Activated CD8-positive, alpha-beta memory T cell treated with anti-CD3 and anti-CD28 coated beads for 48 hours (primary cell): ENCODE measurements around the gene ASB18.

Experiments
- DNase-seq, 3 experiments: peaks; one replicate each; pipeline ENCODE4 v3.0.0-alpha.2; 2020; ENCODE audit warnings: low read depth in 2 of 3, low spot score in 2 of 3

ASB18 gene

DNA sequence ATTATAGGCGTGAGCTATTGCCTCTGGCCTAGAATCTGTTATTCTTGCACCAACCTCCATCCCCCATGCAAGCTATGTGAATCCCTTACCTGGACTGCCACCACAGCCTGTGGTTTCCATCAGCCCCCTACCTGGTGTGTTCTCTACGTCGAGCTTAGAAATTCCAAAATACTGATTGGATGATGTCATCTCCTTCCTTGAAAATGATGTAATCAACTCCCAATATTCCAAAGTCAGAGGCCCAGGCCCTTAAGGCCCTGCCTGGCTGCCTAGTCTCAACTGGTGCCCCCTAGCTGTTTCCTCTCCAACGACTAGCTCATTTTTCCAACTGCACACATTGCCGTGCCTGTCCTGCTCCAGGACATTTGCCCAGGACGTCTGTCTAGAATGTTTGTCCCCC, 54.7 kb downstream of the ASB18 start:
- no peak for DNase-seq

DNA sequence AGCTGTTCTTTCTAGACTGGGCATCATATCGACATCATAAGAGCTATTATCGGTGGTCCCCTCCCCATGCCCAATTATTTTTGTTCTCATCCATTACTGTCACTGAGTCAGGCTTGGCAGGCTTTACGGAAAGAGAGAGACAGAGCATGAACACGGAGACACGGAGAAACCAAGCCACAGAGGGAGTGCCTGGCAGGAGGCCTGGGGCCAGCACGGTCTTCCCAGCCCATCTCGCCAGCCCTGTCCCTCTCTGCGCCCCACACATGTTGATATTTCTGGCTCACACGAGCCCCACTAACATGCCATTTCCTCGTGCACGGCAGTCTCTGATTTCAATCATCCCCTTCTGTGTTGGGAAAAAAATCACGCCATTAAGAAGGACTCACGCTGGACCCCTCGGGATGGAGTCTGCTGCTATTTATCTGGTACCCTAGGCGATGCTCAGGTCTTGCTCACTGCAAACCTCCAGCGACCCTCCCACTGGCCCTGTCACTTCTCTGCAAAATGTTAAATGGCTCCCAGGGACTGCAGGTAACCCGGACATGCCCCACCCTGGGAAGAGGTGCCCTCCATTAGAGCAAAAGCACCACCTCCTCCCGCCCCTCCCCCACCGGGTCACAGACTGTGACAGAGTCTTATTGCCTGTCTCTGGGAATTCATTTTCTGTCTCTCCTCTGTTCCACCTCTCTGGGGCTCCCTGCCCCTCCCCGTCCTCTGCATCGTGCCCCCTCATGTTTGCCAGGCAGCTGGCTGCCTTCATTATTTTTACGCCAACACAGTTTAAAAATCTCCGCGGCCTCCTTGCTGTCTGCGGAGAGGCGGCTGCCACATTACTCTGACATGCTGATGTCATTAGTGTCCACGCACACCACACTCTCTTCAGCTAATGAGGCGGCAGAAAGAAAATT, 55.9 kb downstream of the ASB18 start:
- DNase-seq: no peak

DNA sequence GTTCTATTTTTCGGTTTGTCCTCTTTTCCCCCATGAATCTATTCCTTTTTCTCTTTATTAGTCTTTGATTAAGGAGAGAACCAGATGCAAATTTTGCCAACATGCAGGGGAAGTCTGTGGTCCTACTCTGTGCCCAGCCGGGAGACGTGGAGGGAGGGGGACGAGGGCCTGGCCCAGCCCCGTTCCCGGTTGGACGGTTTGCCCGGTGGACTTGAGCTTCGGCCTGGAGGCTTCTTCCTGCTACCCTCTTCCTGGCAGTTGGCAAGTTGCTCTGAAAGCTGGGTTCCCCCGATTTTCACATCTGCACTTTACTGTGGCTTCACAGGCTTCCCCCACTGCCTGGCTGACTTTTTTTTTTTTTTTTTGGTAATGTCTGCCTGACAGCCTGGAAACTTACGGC, 56.7 kb downstream of the ASB18 start:
- DNase-seq: no peak

DNA sequence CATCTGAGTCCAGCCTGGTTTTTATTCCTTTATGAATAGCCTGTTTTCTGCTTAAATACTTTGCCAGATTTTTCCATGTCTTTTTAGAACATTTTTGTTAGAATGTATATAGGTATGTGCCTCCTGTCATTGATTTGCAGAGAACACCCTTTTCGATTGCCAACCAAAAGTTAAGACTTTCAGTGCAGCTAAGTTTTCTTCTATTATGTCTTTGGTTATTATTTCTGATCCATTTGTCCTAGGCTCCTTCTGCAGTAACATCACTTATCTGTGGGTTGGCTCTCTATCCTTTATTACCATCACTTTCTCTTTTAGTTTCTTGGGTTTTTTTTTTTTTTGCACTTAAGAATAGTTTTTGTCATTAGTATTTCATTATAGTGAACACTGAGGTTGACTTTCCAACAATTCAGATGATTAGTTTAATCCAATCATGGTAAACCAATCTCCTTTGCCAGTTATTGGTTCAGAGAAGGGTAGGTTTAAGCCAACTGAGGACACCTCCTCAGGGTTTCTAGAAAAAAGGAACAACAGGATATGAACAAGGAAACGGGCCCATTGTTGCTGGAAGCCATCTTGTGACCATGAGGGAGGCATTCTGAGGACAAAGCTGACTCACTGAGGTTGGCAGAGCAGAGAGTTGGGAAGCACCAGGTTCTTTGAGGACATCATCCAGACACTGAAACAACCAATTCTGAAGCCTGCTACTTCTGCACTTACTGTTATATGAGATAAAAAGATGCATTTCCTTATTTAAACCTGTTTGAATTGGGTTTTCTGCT, 58.1 kb downstream of the ASB18 start:
- DNase-seq: no peak

DNA sequence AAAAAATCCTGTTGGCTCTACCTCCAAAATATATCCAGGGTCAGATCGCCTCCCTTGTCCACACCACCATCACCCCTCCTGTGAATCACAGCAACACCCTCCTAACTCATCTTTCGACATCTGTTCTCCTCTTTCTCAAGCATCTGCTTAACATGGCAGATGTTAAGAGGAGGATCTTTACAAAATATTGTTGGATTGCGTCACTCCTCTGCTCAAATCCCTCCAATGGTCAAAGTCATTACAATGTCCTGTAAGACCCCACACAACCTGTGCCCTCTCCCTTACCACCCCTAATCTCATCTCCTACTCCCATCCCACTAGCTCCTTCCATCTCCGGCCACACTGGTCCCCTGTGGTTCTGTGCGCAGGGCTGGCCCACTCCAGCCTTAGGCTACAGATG, 59.3 kb downstream of the ASB18 start:
- no peak for DNase-seq

- DNase-seq: no peak
Observed at GRCh38 chr2:236200378-236200777, 63.8 kb downstream of the ASB18 start.

DNA sequence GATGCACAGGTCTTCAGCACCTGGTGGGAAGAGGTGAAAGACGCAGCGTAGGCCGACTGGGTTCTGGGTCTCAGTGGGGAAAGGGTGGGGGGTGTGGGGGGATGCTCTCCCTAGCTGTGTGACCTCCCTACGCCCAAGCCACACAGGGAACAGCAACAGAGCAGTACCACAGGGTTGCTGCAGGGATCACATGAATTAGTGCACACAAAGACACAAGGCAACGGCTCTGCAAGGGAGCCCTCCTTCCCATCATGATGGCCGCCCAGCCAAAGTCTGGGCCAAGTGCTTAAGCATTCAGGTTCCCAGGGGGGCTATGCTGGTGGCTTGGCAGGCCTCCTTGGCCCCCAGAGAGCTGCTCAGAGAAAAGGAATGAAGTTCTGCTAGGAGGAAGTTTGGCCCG, 67.8 kb downstream of the ASB18 start:
- DNase-seq: no peak

GRCh38 chr2:236195726-236196125, 68.5 kb downstream of the ASB18 start:
- DNase-seq: no peak

DNA sequence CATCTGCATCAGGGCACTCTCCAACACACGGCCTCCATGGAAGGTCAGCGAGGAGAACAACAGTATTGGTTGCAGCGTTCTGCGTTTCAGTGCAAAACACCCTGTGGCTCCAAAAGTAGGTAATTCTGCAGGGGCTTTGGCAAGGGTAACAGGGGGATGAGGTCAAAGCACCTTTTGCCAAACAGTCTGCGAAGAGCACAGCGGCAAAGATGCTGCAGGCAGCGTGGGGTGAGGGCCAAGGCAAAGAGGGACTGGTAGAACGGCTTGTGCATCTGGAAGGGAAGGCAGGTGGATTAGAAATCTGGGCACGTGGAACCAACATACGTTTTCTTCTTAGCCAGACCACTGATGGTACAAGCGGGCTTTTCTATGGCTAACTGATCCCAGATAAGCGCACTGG, 69.4 kb downstream of the ASB18 start:
- DNase-seq: no peak

DNA sequence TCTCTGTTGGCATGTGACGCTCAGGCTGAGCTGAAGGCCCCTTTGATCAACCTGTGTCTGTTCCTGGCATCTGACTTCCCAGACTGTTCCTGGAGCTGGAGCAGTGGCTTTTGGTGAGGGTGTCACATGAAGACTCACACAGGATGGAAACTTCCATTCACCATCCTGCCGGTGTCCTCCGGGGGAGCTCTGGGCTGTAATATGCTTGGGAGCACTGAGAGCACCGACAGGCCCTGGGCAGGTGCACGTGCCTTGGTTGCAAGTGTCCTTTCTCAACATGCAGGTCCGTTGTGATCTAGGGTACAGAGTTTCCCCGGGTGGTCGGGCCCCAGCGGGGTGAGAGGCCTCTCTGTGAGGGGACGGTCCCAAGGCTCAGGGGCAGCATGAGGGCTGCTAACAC, 71.2 kb downstream of the ASB18 start:
- DNase-seq: no peak

DNA sequence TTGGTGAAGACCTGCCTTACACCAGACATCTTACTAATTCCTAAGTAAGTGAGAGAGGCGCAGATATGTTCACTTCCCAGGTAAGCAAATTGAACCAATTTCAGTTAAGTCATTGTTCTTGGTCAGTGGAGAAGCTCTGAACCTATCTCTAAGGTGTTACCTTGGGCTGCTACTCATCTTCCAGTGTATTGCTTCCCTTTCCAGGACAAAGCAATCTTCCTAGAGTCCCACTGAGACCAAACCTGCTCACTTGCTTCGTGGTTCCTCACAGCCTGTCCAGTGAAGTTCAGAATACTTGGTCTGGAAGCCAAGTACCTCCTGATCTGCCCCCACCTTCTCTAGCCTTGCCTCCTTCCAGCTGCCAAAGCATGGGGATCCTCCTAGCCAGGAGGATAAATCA, 73.5 kb downstream of the ASB18 start:
- no peak for DNase-seq

DNA sequence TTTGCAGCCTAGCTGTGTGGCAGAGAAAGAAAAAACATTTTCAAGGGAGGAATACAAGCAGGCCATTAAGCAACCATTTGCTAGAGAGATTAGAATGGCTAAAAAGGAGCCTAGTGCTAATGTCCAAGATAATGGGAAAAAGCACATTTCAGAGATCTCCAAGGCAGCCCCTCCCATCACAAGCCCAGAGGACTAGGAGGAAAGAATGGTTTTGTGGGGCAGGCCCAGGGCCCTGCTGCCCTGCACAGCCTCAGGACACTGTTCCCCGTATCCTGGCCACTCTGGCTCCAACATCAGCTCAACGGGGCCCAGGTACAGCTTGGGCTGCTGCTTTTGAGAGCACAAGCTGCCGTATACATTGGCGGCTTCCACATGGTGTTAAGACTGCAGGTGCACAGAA, 79.5 kb downstream of the ASB18 start:
- DNase-seq: no peak

GRCh38 chr2:236180831-236181453, 83.3 kb downstream of the ASB18 start:
- no peak for DNase-seq

GRCh38 chr2:236180076-236180816, 84.0 kb downstream of the ASB18 start:
- no peak for DNase-seq

DNA sequence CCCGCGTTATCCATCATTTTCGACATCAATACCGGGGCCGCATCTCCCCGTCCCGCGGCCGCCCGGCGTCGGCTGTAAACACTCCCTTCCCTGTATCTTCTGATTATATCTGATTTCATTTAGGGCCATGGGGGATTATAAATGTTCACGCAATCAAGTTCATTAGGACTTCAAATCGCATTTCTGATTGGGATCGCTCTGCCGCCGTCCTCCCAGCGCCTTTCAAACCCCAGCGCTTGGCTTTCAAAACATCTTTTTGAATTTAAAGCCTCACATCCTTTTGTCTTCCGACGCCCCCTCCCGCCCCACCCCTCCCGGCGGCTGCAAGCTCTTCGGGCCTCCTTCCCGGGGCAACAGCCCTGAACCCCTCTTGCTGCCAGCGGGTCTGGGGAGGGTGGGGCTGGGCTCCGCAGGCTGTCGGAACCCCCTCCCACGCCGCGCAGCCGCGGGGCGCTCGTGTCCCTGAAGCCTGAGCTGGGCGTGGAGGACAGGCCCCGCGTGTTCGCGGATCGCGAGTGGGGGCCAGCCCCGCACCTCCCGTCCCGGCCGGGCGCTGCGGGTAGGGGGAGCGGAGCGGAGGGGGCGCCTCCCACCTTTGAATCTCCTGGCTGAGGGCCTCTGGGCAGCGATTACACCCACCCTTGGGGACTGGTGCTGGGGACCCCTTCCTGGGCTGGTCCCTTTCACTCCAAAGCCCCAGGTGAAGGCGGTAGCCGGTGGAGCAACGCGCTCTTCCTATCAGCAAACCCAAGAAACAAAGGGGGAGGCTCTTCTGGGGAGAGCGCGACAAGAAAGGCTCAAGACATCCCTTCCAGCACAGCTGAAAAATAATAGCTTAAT, 84.8 kb downstream of the ASB18 start:
- no peak for DNase-seq

GRCh38 chr2:236178890-236179235, 85.3 kb downstream of the ASB18 start:
- DNase-seq: no peak

DNA sequence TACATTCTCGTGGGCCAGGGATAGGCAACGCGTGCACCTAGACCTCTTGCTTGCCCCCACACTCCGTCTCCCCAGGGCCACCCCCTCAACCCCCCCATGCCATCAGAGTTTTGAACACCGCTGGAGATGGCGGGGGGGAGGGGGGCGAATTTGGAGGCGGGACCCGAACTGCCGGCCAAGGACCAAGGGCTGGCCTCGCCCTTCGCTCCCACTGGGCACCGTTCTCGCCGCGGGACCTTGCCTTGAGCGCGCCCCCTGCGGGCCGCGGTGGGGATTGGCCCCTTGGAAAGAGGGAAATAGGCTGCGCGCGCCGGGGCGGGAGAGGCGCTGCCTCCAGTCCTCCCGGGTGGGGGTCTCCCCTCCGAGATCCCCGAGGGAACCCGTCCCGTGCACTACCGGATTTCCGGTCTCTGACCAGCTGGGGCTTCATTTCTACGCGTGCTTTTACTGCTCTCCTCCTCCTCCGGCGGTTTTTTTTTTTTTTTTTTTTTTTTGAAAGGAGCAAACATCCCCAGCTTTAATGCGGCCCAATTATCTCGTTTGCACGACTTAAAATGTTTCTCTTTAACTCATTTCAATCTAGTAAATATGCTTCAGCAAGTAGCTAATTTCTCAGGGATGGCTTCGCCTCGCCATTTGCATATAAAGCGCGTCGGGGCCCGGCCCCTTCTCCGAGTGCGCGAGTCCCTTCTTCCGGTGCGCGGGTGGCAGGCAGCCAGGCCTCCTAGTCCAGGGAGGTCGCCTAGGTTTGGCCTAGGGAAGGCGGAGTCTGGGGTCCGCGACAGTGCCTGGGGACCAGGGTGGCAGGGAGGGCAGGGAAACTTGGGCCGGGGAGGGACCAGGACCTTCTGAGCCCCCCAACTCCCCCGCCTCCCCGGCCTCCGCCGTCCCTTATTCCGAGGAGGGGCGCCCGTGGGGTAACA, 86.0 kb downstream of the ASB18 start:
- no peak for DNase-seq

DNA sequence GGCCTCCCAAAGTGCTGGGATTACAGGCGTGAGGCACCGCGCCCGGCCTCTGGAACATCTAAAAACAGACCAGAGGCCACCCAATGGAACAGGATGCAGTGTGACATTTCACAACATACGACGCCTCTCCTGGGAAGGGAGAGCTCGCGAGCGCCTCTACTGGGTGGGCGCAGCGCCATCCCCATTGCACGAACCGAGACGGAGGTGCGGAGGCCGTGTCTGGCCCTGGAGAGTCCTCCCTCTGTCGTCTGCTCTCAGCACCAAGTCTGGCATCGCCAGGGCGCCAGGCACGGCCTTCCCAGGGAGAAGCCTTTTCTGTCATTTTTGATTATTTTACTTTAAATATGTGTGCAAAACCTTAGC, 86.6 kb downstream of the ASB18 start:
- DNase-seq: no peak

DNA sequence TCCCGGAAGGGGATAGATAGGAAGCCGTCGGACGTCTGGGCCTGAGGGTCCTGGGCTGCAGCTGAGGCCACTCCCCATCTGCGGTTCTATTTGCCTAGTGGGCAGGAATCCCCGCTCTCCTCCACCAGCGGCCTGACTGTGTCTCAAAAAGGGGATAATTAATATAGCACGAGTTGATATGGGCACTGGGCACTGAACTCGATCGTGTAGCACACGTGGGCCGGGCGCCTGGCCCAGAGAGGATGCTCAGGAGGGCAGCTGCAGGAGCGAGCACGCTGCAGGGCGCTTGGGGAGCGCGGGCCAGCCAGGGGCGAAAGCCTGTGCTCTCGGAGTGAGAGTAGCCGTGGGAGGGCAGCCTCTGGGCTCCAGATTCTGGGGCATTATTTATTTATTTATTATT, 87.3 kb downstream of the ASB18 start:
- no peak for DNase-seq

DNA sequence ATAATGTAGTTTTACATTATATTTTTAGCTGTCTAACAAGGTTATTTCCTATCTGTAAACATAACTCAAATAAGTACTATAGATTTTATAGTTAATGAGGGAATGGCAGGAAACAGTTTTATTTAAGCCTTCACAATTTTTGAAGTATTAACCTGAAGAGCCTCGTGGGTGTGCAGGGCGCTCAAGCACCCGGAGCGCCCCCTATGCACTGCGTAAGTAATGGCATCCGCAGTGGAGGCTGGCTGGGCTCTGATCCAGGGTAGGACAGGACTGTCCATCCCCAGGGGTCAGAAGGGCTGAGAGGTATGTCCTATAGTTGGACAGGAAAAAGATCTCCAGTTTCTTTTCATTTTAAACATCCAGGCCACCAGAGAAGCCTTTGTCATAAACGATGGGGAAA, 87.8 kb downstream of the ASB18 start:
- DNase-seq: no peak
